Endometrial microvascular endothelial cells (primary cell): ENCODE data around the gene RBM48. TPM values are rescaled to one million over a fixed set of nuclear protein-coding genes. Genes with fewer than 3 reads are reported as not detected.

Experiments
- total RNA-seq: library from RNA; depleted of rRNA; stranded (reverse); fragments of >200 nt; gene quantifications from one replicate; pipeline ENCODE4 v1.2.3, GENCODE V29; 2015; ENCODE audit errors: inconsistent ontology term

RBM48 gene
- total RNA-seq, 1 donor from 2014 or later, result 6.4 TPM

Other genes with a start within 250 kb of the RBM48 start
- 15.4 TPM for gene GATAD1, start 81.3 kb upstream of the RBM48 start, total RNA-seq
- gene ERVW-1, start 50.8 kb upstream of the RBM48 start, total RNA-seq, result not detected
- 9.9 TPM for gene PEX1, start 275 bp upstream of the RBM48 start, total RNA-seq
- gene FAM133B, start 61.6 kb downstream of the RBM48 start, total RNA-seq, result 6.8 TPM